Breast epithelium (tissue), 4 donors: ENCODE measurements around the gene SNAPIN. TPM values are rescaled to one million over a fixed set of nuclear protein-coding genes. Genes with fewer than 3 reads are reported as not detected.

Experiments
- DNase-seq, 2 donors: peaks; one replicate each; pipeline ENCODE4 v3.0.0-alpha.2; 2019; ENCODE audit warnings: low spot score in 2 of 2
- H3K27ac ChIP-seq, 2 donors: fragments of 200-600 bp; sonication (generic) in 1 of 2; one replicate each; pipeline ENCODE4 v1.5.1; 2016 to 2019; ENCODE audit warnings: mild to moderate bottlenecking in 1 of 2
- H3K27me3 ChIP-seq, 2 donors: fragments of 200-600 bp; sonication (generic) in 1 of 2; one replicate each; pipeline versions ENCODE4 v1.5.1 to v1.6.0; 2017 to 2019; ENCODE audit warnings: control low read depth in 1 of 2, mild to moderate bottlenecking in 1 of 2
- H3K36me3 ChIP-seq: fragments of 200-600 bp; one replicate; pipeline ENCODE4 v1.5.1; 2019
- H3K4me1 ChIP-seq, 2 donors: fragments of 200-600 bp; sonication (generic); one replicate each; pipeline ENCODE4 v1.5.1; 2016 to 2019; ENCODE audit warnings: control low read depth in 1 of 2
- H3K4me3 ChIP-seq, 3 donors: fragments of 200-600 bp; sonication (generic); 1 replicate in 2 of 3; 2 replicates in 1 of 3; pipeline ENCODE4 v1.5.1; 2016 to 2019; ENCODE audit warnings: mild to moderate bottlenecking in 3 of 3, moderate library complexity in 2 of 3
- H3K9me3 ChIP-seq, 2 donors: fragments of 200-600 bp; sonication (generic) in 1 of 2; one replicate each; pipeline ENCODE4 v1.5.1; 2016 to 2019; ENCODE audit warnings: control low read depth in 1 of 2
- POLR2A ChIP-seq: fragments of 450-650 bp; IDR thresholded peaks from one replicate; pipeline ENCODE4 v1.6.1; 2016; ENCODE audit warnings: antibody characterized with exemption, mild to moderate bottlenecking, moderate library complexity
- POLR2AphosphoS5 ChIP-seq, 3 donors: sonication (generic); formaldehyde crosslinking; IDR thresholded peaks; one replicate each; pipeline ENCODE4 v1.6.1; 2017; ENCODE audit warnings: antibody characterized with exemption in 3 of 3
- intact Hi-C: fragments of 100-400 bp; cut with DNase I; formaldehyde crosslinking; loops from one replicate; pipeline ENCODE4 v1.15.1; 2023; ENCODE audit warnings: low total_unique reads
- total RNA-seq, 3 donors: library from RNA; depleted of rRNA; stranded (reverse); fragments of >200 nt; gene quantifications; one replicate each; pipeline ENCODE4 v1.1.0, GENCODE V29; 2016
- TF ChIP-seq, protein P1 (sequence below), 3 donors: fragments of 450-650 bp; IDR thresholded peaks; one replicate each; pipeline ENCODE4 v1.5.1; 2016 to 2017; ENCODE audit warnings: antibody characterized with exemption in 3 of 3, mild to moderate bottlenecking in 3 of 3, moderate library complexity in 3 of 3

Gene SNAPIN, protein sequence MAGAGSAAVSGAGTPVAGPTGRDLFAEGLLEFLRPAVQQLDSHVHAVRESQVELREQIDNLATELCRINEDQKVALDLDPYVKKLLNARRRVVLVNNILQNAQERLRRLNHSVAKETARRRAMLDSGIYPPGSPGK
- total RNA-seq, result 10 to 100 TPM; 43.3 to 70.7 (median 54.2) TPM

DNA sequence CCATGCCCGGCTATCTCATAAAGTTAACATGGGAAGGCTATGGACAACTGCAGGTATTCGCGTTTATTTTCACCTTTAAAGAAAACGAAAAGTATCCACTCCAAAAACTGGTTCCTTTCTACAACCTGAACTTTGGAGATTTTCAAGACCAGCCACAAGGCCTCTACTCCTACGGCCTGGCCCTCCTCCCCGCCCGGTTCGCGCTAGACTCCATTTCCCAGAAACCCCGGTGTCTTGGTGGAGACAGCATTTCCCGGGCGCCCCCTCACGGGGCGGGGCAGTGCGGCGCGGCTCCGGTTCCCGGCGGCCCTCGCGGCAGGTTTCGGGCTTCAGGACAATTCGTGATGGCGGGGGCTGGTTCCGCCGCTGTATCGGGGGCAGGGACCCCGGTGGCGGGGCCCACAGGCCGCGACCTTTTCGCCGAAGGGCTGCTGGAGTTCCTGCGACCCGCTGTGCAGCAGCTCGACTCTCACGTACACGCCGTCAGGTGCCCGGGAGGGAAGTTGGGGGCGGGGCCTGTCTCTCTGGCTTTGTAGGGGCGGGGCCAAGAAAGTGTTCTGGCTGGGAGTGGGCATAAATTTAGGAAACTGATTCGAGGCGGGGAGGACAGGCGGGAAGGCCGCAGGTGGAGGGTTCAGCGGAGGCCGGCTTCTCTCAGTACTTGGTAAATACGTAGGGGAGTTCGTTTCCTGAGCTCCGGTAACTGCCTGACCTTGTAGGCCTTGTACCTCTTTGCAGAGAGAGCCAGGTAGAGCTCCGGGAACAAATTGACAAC lies at the start of gene SNAPIN:
Gene SNAPIN, plus strand, starts transcription at position 304 of the 775 bp plus-strand sequence. Its CDS starts 41 bp downstream, at position 345.
- Histone ChIP-seq H3K36me3 (peaks cover 5% of the 10 kb centered on the region), H3K4me1 (peaks cover 0 to 4% of the 10 kb centered on the region in 2 donors), H3K27me3 (no peaks in the 10 kb centered on the region), H3K9me3 (no peaks in the 10 kb centered on the region), H3K4me3 (peak within 1 kb of the TSS; percentile 67 to 88 (median 76)), H3K27ac (peak within 1 kb of the TSS; percentile 93 to 99)
- intact Hi-C loops, result no loop called here
- TF ChIP-seq POLR2AphosphoS5 (IDR thresholded peaks at IDR 0.05) (peak; percentile 88 to 90 (median 89)), POLR2A (peak; percentile 69)
- TF ChIP-seq, protein P1, sequence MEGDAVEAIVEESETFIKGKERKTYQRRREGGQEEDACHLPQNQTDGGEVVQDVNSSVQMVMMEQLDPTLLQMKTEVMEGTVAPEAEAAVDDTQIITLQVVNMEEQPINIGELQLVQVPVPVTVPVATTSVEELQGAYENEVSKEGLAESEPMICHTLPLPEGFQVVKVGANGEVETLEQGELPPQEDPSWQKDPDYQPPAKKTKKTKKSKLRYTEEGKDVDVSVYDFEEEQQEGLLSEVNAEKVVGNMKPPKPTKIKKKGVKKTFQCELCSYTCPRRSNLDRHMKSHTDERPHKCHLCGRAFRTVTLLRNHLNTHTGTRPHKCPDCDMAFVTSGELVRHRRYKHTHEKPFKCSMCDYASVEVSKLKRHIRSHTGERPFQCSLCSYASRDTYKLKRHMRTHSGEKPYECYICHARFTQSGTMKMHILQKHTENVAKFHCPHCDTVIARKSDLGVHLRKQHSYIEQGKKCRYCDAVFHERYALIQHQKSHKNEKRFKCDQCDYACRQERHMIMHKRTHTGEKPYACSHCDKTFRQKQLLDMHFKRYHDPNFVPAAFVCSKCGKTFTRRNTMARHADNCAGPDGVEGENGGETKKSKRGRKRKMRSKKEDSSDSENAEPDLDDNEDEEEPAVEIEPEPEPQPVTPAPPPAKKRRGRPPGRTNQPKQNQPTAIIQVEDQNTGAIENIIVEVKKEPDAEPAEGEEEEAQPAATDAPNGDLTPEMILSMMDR (IDR thresholded peaks at IDR 0.05), result peak in 1 of 3 donors; percentile 4
- peak; percentile 88 to 92 for DNase-seq

DNA sequence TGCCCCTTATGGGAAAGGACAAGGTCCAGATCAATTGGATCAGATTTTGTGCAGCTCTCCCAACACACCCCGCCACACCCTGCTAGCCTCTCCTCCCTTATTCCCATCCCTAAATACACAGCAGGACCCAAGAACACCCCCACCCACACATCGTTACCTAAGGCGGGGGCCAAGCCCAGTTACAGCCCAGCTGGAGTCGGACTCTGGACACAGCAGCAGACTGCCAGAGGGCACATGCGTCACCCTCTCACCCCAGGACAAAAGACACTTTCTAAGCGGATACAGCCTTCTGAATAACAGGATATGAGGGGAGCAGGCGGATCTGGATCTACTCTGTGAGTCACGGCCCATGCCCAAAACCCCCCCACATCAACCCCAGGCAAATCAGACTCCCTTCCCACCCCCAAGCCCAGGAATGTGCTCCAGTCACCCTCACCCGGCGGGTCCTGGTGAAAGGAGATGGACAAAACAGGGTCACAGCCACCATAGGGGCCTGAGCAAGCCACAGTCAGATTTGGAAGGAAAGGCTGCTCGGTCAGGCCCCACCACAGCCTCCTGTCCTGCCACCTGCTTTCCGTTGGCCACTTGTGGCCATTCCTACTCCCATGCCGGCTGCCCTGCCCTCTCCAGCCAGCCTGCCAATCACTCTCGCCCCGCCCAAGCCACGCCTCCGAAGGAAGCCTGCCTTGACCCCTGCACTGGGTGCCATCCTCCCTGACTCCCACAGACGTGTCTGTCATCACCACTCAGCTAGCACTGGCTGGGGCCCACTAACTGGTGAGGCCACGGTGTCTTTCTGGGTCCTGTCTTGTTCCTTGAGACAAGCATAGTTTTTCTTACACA lies 49.5 kb upstream of the SNAPIN start:
- no peaks in the 10 kb centered on the region for H3K27me3 ChIP-seq
- H3K36me3 ChIP-seq, result no peaks in the 10 kb centered on the region
- intact Hi-C loops, result no loop called here
- H3K4me3 ChIP-seq, result peak overlapping the region; percentile 38 to 83 (median 49)
- no peaks in the 10 kb centered on the region for H3K9me3 ChIP-seq
- peak overlapping the region; percentile 98 to 100 for H3K27ac ChIP-seq
- DNase-seq, result peak; percentile 79
- TF ChIP-seq, protein P1 (IDR thresholded peaks at IDR 0.05), result no peak
- TF ChIP-seq POLR2AphosphoS5 (IDR thresholded peaks at IDR 0.05) (peak; percentile 60 to 62 (median 60)), POLR2A (no peak)
- H3K4me1 ChIP-seq, result peaks cover 16 to 34% of the 10 kb centered on the region in 2 donors

DNA sequence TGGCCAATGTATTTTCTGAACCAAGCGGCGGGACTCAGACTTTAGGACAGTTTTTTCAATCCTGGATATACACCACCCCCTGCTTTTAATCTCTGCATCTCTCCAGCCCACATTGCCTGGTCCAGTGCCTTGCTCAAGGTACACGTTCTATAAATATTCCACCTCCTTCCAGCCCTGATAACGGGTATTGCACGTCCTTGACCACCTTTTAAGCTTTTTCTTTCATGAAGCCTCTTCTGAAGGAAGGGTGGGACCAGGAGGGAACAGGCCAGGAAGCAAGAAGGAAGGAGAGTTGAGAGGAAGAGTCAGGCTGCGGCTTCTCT lies 49.0 kb upstream of the SNAPIN start:
- Histone ChIP-seq H3K27me3 (no peaks in the 10 kb centered on the region), H3K4me3 (peak overlapping the region; percentile 38 to 83 (median 49))

DNA sequence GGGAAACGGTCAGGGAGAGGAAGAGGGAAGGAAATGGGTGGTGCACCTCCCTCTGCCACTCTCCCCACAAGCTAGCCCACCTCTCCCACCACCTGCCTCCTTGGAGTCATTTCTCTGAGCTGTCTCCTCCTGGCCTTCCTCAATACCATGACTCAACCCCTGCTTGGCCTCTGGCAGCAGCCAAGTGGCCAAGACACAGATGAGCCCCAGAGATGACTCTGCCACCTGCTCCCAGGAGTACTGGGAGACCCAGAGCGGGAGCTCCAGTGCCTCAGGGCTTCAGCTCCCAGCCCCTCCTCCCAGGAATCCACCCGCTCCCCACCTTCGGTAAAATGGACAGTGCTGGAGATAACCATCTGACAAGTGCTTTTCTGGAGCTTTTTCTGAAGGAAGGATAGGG lies 48.2 kb upstream of the SNAPIN start:
- H3K4me1 ChIP-seq, result peaks cover 16 to 41% of the 10 kb centered on the region in 2 donors
- H3K36me3 ChIP-seq, result no peaks in the 10 kb centered on the region
- TF ChIP-seq, protein P1 (IDR thresholded peaks at IDR 0.05), result no peak
- no peak for TF ChIP-seq POLR2AphosphoS5 (IDR thresholded peaks at IDR 0.05)
- TF ChIP-seq POLR2A, result no peak
- DNase-seq, result no peak
- no peaks in the 10 kb centered on the region for H3K9me3 ChIP-seq
- H3K27ac ChIP-seq, result peak overlapping the region; percentile 98 to 100
- no peaks in the 10 kb centered on the region for H3K27me3 ChIP-seq
- intact Hi-C loops, result no loop called here
- H3K4me3 ChIP-seq, result peak overlapping the region in 2 of 3 donors; percentile 68 to 83

More for the DNA sequence above, 49.0 kb upstream of the SNAPIN start:
- Histone ChIP-seq H3K27ac (peak overlapping the region; percentile 98 to 100), H3K36me3 (no peaks in the 10 kb centered on the region), H3K4me1 (peaks cover 16 to 34% of the 10 kb centered on the region in 2 donors), H3K9me3 (no peaks in the 10 kb centered on the region)
- TF ChIP-seq POLR2A, result no peak
- TF ChIP-seq, protein P1 (IDR thresholded peaks at IDR 0.05), result no peak
- no peak for TF ChIP-seq POLR2AphosphoS5 (IDR thresholded peaks at IDR 0.05)
- DNase-seq, result no peak
- intact Hi-C loops, result no loop called here
